Femur (tissue), 1 donor: ENCODE measurements around the gene SYNPO2L.
"Not testable (repeated sequence)": the region's sequence is repeated elsewhere in the genome, so short reads cannot be mapped to it uniquely, and the experiment has no call there.

ENCODE experiments used
- DNase-seq: peaks from one replicate; pipeline ENCODE4 v3.0.0-alpha.2; 2017

The SYNPO2L gene

GRCh38 chr10:73655990-73656298 is at the start of gene SYNPO2L:
SYNPO2L (minus strand) TSS chr10:73656029; CDS start chr10:73655922, 107 bp downstream.
- peak; percentile 77 for DNase-seq

GRCh38 chr10:73703924-73704323 is 48.1 kb upstream of the SYNPO2L start:
- DNase-seq: not testable (repeated sequence)

- not testable (repeated sequence) for DNase-seq
These were observed 43.0 kb upstream of the SYNPO2L start for GRCh38 chr10:73698819-73699218.

GRCh38 chr10:73697675-73698159 is 41.9 kb upstream of the SYNPO2L start, which contains the start of gene AGAP5:
AGAP5 (minus strand) TSS chr10:73698109; CDS start chr10:73697755, 354 bp downstream.
- not testable (repeated sequence) for DNase-seq

- DNase-seq: not testable (repeated sequence)
These were observed 39.5 kb upstream of the SYNPO2L start for GRCh38 chr10:73695302-73695701.

GRCh38 chr10:73690755-73691154 is 34.9 kb upstream of the SYNPO2L start:
- DNase-seq: not testable (repeated sequence)

GRCh38 chr10:73689596-73689995 is 33.8 kb upstream of the SYNPO2L start:
- not testable (repeated sequence) for DNase-seq

- DNase-seq: not testable (repeated sequence)
These were observed 31.8 kb upstream of the SYNPO2L start for GRCh38 chr10:73687641-73688040.

- DNase-seq: not testable (repeated sequence)
These were observed 18.7 kb upstream of the SYNPO2L start for GRCh38 chr10:73674546-73674945.

- not testable (repeated sequence) for DNase-seq
These were observed 12.5 kb upstream of the SYNPO2L start for GRCh38 chr10:73668378-73668777.

- DNase-seq: not testable (repeated sequence)
These were observed 10.5 kb upstream of the SYNPO2L start for GRCh38 chr10:73666153-73666809.

GRCh38 chr10:73665581-73665980 is 9.8 kb upstream of the SYNPO2L start:
- not testable (repeated sequence) for DNase-seq

GRCh38 chr10:73664156-73665040 is 8.6 kb upstream of the SYNPO2L start:
- not testable (repeated sequence) for DNase-seq

GRCh38 chr10:73663621-73664020 is 7.8 kb upstream of the SYNPO2L start:
- DNase-seq: not testable (repeated sequence)

- not testable (repeated sequence) for DNase-seq
These were observed 6.9 kb upstream of the SYNPO2L start for GRCh38 chr10:73662705-73663104.

- no peak for DNase-seq
These were observed 406 bp downstream of the SYNPO2L start for GRCh38 chr10:73655257-73655989.

GRCh38 chr10:73653701-73654100 is 2.1 kb downstream of the SYNPO2L start:
- no peak for DNase-seq

GRCh38 chr10:73653195-73653594 is 2.6 kb downstream of the SYNPO2L start:
- no peak for DNase-seq

GRCh38 chr10:73650537-73651331 is 5.1 kb downstream of the SYNPO2L start:
- peak; percentile 81 for DNase-seq

- no peak for DNase-seq
These were observed 5.8 kb downstream of the SYNPO2L start for GRCh38 chr10:73649876-73650536.
